Right lung (tissue), 5 donors: Measurements from ENCODE around the gene BTBD2. TPM values are rescaled to one million over a fixed set of nuclear protein-coding genes. Genes with fewer than 3 reads are reported as not detected.

Experiments used
- DNase-seq, 2 donors: peaks; one replicate each; pipeline ENCODE4 v3.0.0-alpha.2; 2013
- polyA plus RNA-seq, 5 donors: library from polyadenylated mRNA; unstranded; fragments of 120-200 nt; gene quantifications; one replicate each; pipeline versions ENCODE4 v1.2.1 to v1.2.3, GENCODE V29; 2013; ENCODE audit warnings: inconsistent platforms in 1 of 5, low replicate concordance in 1 of 5; ENCODE audit not compliant: insufficient read length in 5 of 5, insufficient read depth in 1 of 5

BTBD2 gene
- polyA plus RNA-seq, 5 donors, result 70.5 to 131 (median 97.0) TPM

GRCh38 chr19:1967087-1967608 is 48.4 kb downstream of the BTBD2 start:
- no peak for DNase-seq

DNA sequence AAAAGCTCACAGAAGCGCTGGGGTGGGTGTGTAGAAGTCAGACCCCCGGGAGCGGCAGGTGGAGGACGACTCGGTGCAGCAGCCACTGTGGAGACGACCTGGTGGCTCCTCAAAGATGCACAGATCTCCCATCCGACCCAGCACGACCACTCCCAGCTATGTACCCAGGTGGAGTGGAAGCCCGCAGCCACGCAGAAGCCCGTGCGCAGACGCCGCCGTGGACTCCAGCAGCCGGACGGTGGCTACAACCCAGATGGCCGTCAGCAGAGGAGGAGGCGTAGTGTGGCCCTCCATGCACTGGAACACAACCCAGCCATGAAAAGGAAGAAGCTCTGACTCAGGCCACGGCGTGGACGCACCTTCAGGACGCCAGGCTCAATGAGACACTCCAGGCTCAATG is 52.8 kb downstream of the BTBD2 start:
- no peak for DNase-seq

DNA sequence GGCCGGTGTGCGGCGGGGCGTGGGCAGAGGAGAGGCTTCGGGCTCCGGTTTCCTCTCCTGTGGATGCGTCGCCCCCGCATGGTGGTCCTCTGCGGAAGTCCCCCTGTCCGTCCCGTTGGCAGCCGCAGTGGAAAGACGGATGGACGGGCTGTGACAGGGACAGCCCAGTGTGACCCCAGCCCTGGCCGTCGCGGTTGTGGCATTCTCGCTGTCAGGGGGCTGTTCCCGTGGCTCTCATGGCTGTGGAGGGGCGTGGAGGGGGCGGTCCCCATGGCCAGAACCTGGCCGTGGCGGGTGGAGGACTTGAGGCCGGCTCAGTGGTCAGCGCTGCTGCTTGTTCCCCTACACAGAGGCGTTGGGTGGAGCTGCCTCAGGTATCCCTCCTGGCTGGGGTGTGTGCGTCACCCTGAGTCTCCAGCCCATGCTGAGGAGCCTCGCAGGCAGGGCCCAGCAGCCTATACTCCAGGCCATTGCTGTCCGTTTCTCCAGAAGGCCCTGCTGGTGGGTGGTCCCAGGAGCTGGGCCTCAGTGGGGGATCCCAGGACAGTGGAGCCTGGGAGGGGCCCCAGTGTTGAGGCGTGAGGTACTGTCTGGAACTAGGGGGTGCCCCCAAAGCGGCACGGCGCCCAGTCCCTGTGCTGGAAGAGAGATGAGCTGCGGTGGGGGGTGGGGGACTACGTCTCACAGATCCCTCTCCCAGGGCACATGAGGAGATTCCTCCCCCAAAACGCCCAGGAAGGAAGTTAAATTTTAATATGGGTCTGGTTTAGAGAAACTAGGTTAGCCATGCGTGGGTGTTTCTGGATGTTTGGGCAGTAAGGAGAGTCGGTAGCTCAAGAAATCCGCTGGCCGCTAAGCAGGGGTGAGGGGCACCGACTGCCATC is 54.3 kb downstream of the BTBD2 start:
- DNase-seq, result no peak

DNA sequence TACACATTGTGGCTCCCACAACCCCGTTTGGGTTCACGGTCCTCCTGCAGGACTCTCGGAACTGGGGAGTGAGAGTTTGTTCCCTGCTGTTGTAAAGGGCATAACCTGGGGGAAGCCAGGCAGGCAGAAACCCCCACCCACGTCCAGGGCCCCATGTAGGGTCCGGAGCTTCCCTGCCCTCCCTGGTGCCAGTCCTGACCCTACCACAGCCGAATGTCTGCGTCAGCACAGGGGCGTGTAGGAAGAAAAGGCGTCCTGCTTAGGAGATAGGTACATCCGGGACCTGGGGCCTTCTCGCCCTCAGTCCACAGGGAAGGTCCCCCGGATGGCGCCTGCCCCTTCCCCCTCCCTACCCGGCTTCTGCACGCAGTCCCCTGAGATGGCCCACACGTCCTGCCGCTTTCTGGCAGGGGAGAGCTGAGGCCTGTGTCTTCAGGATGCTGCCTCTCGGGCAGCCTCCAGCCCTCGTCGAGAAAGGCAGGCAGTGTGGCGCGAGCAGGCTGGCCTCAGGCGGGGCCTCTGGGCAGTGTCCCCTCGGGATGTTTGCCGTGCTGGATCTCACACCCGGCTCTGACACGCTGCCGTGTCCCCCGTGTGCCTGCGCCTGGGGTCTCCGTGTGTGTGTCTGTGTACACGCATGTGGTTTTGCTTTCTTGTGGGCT is 55.5 kb downstream of the BTBD2 start:
- no peak for DNase-seq

GRCh38 chr19:1957562-1958248 is 57.8 kb downstream of the BTBD2 start:
- no peak for DNase-seq

GRCh38 chr19:1956868-1957492 is 58.5 kb downstream of the BTBD2 start:
- no peak for DNase-seq

GRCh38 chr19:1956122-1956494 is 59.4 kb downstream of the BTBD2 start:
- no peak for DNase-seq

DNA sequence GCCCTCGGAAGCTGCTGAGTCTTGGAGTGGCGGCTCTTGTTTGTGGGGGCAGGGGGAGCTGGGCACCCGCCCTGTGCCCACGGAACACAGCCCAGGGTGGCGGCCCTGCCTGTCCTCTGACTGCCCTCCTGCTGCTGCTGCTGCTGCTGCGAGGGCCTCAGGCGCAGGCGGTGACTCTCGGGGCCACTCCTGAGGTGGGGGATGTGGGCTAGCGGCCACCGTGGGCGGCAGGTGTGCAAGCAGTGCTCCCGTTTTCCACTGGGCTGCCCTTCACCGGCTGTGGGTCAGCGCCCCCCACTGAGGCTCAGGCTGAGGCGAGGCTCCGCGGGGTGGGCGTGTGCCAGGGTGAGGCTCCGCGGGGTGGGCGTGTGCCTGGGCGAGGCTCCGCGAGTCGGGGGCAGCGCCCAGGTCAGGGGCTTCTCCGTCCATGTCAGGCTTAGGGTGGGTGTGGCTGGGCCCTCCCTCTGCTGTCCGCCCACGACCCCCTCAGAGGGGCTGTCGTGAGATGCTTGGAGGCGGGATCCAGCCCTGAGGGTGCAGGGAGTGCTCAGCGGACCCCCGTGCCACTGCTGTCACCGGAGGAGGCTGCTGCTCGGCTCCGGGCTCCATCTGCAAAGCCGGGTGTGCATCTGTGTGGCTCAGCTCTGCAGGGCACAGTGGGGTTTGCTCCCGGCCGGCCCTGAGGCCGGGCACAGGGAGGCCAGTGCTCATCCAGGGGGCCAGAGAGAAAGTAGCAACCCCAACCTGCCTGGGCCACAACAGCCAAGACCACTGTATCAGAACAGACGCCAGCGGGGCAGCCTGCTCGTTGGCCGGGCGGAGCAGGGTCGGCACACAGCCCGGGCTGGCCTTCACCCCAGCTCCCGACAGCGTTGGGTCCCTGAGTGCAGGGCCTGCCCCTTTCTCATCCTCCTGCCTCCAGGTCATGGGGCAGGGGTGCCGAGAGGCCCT is 60.1 kb downstream of the BTBD2 start:
- no peak for DNase-seq

GRCh38 chr19:1954532-1954933 is 61.0 kb downstream of the BTBD2 start:
- no peak for DNase-seq

DNA sequence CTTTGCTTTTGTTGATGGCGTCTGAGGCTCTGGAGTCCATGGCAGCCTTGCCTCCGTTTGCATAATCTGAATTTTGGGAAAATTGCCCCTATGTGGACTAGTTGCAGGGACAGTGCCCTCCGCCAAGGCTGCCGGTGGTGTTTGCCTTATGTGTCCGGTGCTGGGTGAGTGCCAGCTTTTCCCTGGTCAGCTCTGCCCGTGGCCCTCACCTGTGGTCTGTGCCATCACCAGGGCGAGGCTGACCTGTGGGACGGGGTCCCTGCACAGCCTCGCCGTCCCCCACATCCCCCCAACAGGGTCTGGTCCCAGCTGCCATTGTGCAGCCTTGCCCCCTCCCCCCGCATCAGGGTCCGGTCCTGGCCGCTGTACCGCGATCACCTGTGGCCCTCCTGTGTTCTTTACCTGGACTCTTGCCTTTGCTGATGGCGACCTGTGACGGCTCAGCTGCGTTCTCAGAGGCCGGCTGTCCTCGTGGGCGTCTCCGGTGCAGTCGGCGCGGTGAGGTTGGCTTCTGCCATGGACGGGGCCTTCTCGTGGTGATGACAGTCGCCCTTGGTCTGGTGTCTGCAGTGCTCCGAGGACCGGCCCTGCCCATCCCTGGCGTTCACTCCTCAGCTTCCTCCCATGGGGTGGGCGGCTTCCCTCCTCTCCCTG is 61.9 kb downstream of the BTBD2 start:
- DNase-seq, result no peak

GRCh38 chr19:1953037-1953436 is 62.5 kb downstream of the BTBD2 start:
- DNase-seq, result no peak

GRCh38 chr19:1952635-1953034 is 62.9 kb downstream of the BTBD2 start:
- DNase-seq, result no peak

DNA sequence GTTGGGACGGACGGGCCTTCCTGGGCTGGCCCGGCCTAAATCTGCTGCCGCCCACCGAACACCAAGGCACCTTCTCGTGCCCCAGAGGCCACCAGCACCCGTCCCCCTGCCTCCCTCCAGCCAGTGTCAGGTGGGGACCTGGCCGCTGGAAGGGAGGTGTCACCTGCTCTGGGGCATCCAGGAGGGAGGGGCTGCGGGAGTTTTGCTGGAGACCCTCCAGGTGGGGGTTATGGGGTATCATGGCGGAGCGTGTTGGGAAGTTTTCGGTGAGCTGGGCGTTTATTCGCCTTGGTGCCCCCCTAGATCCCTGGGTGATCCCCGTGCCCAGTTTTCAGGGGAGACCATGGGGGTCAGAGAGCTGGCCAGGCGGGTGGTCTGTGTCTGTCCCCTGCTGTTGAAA is 64.9 kb downstream of the BTBD2 start:
- DNase-seq, result no peak

- no peak for DNase-seq
Observed at GRCh38 chr19:1949304-1950101, 66.0 kb downstream of the BTBD2 start.

GRCh38 chr19:1947651-1948209 is 67.8 kb downstream of the BTBD2 start:
- no peak for DNase-seq

DNA sequence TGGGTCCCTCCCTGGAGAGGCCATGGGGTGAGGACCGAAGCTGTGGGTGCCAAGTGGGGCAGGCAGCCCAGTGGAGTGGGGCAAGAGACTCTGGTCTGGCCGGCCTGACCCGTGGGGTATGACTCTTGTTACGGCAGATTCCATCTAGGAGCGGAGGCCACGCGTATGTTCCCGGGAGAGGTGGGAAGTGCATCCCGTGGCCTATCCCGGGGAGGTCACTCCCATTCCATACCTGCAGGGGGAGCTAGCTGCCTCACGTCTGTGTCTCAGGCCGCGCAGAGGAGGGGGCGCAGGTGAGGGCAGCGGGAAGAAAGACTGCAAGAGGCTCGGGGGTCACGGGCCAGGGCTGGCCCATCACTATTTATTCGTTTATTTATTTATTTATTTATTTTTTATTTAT is 69.6 kb downstream of the BTBD2 start:
- DNase-seq, result no peak

- DNase-seq, result no peak
Observed at GRCh38 chr19:1944916-1945561, 70.5 kb downstream of the BTBD2 start.

DNA sequence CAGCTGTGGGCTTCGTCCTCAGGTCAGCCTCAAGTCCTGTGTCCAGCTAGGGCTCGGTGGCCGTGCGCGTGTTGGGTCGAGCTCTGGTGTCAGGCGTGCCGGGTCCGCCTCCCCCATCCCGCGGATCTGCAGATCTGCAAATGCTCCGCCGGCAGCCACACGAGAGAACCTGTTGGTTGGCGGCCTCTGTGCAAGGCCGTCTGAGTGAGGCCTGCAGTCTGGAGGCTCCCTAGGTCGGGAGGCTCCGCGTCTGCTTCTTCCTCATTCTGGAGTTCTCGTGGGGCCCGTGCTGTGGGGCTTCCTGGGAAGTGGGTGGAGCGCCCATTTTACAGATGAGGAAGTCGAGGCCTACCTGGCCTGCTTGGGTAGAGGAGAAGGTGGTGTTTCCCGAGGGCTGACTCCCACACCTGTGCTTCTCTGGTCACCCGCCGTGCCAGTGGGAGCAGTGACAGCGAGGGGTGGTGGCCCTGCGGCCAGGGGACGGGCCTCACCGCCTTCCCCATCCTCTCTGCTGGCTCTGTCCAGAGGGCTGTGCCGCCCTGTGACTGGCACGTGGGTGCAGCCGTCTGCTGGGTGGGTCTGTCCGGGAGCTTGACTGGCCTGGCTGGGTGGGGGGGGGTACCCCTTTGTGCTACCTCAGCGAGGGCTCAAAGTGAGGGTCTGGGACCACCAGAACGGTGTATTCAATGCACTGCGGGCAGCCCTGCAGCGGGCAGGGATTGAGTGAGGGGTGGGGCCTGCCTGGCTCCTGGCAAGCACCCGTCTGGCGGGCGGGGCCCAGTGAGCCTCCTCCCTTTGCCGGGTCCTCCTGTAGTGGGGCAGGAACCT is 71.2 kb downstream of the BTBD2 start:
- no peak for DNase-seq
